AG04450 (cell line): ENCODE measurements around the gene ERCC1. TPM values are rescaled to one million over a fixed set of nuclear protein-coding genes. Genes with fewer than 3 reads are reported as not detected.

Experiments
- CTCF ChIA-PET: fragments of 300-600, 350-600 bp; formaldehyde crosslinking; extraction: SDS; loops from one replicate; lab custom pipeline; 2022; ENCODE audit warnings: antibody characterized with exemption, inconsistent platforms; lab: Charles Lee
- POLR2A ChIA-PET: fragments of 350-600 bp; formaldehyde crosslinking; extraction: SDS; loops from one replicate; lab custom pipeline; 2021; ENCODE audit warnings: antibody characterized with exemption, inconsistent platforms; lab: Yijun Ruan, JAX
- DNase-seq: peaks from one replicate; pipeline ENCODE4 v3.0.0-alpha.2; 2011; ENCODE audit warnings: low read depth, low spot score
- H3K27ac ChIP-seq: one replicate; pipeline ENCODE4 v1.5.1; 2012; ENCODE audit warnings: low read depth, low read length, control low read depth
- H3K27me3 ChIP-seq: one replicate; pipeline ENCODE4 v1.6.0; 2012; ENCODE audit warnings: low read length; ENCODE audit not compliant: control insufficient read depth, insufficient read depth
- H3K4me3 ChIP-seq: 2 replicates; pipeline ENCODE4 v1.5.1; 2011; ENCODE audit warnings: mild to moderate bottlenecking, low read depth, low read length, control low read depth
- H3K9me3 ChIP-seq: 2 replicates; pipeline ENCODE4 v1.5.1; 2012; ENCODE audit warnings: low read length; ENCODE audit not compliant: control insufficient read depth, insufficient read depth
- polyA plus RNA-seq: library from polyadenylated mRNA; depleted of rRNA; stranded (reverse); fragments of >200 nt; gene quantifications from 2 replicates; pipeline ENCODE4 v1.2.3, GENCODE V29; 2011
- TF ChIP-seq, protein P1 (sequence below): IDR thresholded peaks from 2 replicates; pipeline ENCODE4 v1.5.1; 2011; ENCODE audit warnings: low read depth, low read length, control low read depth, inconsistent platforms

Gene ERCC1
- polyA plus RNA-seq, 1 experiment = 75.8 TPM

DNA sequence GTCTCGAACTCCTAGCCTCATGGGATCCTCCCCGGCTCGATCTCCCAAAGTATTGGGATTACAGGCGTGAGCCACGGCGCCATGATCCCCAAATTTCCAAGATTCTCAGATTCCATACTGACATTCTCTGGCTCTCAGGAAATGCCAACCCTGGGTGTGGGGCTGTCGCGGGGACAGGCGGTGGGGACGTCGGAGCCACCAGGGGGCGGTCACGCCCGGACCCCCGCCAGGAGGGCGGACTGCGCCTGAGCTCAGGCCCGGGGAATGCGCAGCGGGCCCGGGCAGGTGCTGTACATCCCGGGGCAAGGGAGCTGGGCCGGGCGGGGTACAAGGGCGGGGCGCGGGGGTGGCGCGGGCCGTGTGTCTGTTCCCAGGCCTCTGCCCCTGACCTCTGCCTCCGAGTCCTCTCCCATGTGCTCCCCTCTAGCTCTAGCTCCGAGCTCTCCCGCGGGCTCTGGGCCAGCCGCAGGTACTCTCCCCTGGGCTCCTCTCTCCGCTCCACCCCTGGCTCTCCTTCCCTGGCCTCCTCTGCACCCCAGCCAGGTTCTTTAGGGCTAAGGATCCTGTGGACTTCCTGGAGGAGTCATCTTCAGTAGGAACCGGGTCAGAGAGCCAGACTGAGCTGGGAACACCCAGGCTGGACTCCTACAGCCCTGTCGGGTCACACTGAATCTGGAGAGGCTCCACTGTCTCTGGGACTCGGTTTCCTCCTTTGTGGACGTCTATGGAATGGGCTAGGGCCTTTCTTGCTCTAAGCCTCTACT lies 21.2 kb downstream of the ERCC1 start:
- Histone ChIP-seq H3K27me3 (no peaks in the 10 kb centered on the region), H3K4me3 (no peak overlapping the region), H3K27ac (no peak overlapping the region), H3K9me3 (no peaks in the 10 kb centered on the region; the same call in 1 of the 2 replicates)
- DNase-seq = no peak
- ChIA-PET CTCF (interaction anchor here (0.5 to 2.6 kb wide), 5 partner anchors 9 to 83 kb away, joined by 3 to 12 read pairs (median 4); no protein-coding TSS in a partner anchor), POLR2A (no interaction called here)
- TF ChIP-seq, protein P1, sequence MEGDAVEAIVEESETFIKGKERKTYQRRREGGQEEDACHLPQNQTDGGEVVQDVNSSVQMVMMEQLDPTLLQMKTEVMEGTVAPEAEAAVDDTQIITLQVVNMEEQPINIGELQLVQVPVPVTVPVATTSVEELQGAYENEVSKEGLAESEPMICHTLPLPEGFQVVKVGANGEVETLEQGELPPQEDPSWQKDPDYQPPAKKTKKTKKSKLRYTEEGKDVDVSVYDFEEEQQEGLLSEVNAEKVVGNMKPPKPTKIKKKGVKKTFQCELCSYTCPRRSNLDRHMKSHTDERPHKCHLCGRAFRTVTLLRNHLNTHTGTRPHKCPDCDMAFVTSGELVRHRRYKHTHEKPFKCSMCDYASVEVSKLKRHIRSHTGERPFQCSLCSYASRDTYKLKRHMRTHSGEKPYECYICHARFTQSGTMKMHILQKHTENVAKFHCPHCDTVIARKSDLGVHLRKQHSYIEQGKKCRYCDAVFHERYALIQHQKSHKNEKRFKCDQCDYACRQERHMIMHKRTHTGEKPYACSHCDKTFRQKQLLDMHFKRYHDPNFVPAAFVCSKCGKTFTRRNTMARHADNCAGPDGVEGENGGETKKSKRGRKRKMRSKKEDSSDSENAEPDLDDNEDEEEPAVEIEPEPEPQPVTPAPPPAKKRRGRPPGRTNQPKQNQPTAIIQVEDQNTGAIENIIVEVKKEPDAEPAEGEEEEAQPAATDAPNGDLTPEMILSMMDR = peak; percentile 39

DNA sequence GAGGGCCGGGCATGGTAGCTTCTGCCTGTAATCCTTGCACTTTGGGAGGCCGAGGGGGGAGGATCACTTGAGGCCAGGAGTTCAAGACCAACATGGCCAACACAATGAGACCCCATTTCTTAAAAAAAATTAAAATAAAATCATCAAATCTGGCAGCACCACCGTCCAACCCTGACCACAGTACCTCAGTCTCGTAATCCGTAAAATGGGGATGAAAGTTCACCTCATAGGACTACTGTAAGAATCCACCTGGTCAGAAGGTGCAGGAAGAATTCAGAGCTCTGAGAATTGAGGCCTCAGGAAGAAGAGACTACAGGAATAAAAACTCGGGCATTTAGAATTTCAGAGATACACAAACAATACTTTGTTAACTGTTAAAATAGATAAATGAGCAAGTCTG lies 21.9 kb downstream of the ERCC1 start:
- DNase-seq = no peak
- no peaks in the 10 kb centered on the region for H3K27me3 ChIP-seq
- no peaks in the 10 kb centered on the region; the same call in 1 of the 2 replicates for H3K9me3 ChIP-seq
- TF ChIP-seq, protein P1 = no peak
- no peak overlapping the region for H3K27ac ChIP-seq
- POLR2A ChIA-PET = no interaction called here
- CTCF ChIA-PET = interaction anchor here (0.5 to 2.6 kb wide), 5 partner anchors 8 to 83 kb away, joined by 3 to 12 read pairs (median 4); no protein-coding TSS in a partner anchor
- H3K4me3 ChIP-seq = no peak overlapping the region

DNA sequence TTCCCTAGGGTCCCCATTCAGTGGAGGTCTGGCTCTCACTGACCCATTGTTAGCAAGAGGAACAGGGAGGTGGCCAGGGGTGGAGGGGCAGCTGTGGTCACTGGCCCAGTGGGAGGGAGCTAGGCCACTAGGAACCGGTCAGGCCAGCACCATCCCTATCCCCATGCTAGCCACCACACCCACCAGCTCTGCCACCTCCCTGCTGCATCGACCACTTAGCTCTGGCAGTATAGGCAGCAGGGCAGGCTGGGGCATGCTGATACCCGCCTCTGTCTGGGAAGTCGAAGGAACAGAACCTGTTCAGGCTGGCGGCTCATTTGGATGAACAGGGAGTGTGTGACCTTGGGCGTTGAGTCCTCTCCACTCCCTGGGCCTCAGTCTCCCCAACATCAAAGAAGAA lies 23.5 kb downstream of the ERCC1 start:
- H3K27me3 ChIP-seq = no peaks in the 10 kb centered on the region
- no peak overlapping the region for H3K27ac ChIP-seq
- POLR2A ChIA-PET = interaction anchor here (0.6 to 1.5 kb wide), 2 partner anchors 56 to 69 kb away, joined by 3 to 4 read pairs; no protein-coding TSS in a partner anchor
- H3K9me3 ChIP-seq = no peaks in the 10 kb centered on the region; the same call in 1 of the 2 replicates
- H3K4me3 ChIP-seq = no peak overlapping the region
- TF ChIP-seq, protein P1 = no peak
- CTCF ChIA-PET = no interaction called here
- DNase-seq = no peak

DNA sequence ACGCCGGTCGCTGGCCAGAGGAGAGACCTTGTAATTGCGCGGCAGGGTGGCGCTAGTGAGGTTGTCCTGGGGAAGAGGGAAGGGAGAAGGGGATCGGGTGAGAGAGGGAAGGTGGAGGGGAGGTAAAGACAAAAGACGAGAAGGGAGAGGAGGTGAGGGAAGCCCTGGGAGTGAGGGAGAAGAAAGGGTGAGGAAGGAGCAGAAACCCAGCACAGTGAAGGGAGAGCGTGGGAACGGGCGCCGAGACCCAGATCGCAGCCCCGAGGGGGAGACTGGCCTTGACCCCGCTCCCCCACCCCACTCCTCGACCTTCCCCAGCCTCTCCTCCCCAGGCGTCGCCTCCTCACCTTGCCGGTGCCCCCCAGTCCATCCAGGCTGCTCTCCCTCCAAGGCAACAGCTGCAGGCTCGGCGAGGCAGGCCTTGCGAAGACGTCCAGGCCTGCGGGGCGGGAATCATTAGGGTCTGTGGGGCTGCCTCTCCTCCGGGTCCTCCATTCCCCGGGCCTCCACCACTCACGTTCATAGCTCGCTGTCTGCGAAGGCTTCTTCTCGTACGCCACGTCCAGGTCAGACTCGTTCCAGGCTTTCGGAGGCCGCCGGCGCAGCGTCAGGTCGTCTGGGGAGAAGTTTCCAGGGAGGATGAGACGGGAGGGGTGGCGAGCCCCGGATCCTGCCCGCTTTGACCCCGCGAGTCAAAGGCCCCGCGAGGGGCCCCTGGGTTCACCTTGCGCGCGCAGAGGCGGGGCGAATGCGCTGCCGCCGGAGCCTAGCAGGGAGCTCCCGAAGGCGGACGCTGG lies 27.7 kb downstream of the ERCC1 start:
- no peak for DNase-seq
- no peak overlapping the region for H3K4me3 ChIP-seq
- no peaks in the 10 kb centered on the region; the same call in 1 of the 2 replicates for H3K9me3 ChIP-seq
- POLR2A ChIA-PET = no interaction called here
- no peak overlapping the region for H3K27ac ChIP-seq
- CTCF ChIA-PET = no interaction called here
- TF ChIP-seq, protein P1 = no peak
- no peaks in the 10 kb centered on the region for H3K27me3 ChIP-seq
